B cell (primary cell): ENCODE results near the gene TEX19. TPM values are rescaled to one million over a fixed set of nuclear protein-coding genes. Genes with fewer than 3 reads are reported as not detected.

Experiments
- ATAC-seq: fragments of 200-7000 bp; cut with Tn5 transposase; one replicate; pipeline ENCODE4 v1.10.0; 2021; ENCODE audit warnings: low read depth, mild to moderate bottlenecking, moderate number of reproducible peaks, moderate library complexity
- CTCF ChIA-PET: fragments of 350-600 bp; sonication (Branson Sonifier 250); formaldehyde crosslinking; loops from one replicate; lab custom pipeline; 2021; ENCODE audit warnings: antibody characterized with exemption, inconsistent platforms; lab: Charles Lee
- POLR2A ChIA-PET: fragments of 350-600 bp; sonication (Branson Sonifier 250); formaldehyde crosslinking; loops from one replicate; lab custom pipeline; 2021; ENCODE audit warnings: antibody characterized with exemption; lab: Charles Lee
- DNase-seq: peaks from one replicate; pipeline ENCODE4 v3.0.0; 2013
- H2AFZ ChIP-seq: 2 replicates; pipeline ENCODE4 v1.6.1; 2012; ENCODE audit warnings: mild to moderate bottlenecking, low read depth, low read length; ENCODE audit not compliant: insufficient read depth, poor library complexity, severe bottlenecking
- H3K27ac ChIP-seq, 2 donors: 1 replicate in 1 of 2; 2 replicates in 1 of 2; pipeline ENCODE4 v1.5.1; 2012 to 2013; ENCODE audit warnings: low read length in 2 of 2, mild to moderate bottlenecking in 2 of 2, moderate library complexity in 1 of 2
- H3K27me3 ChIP-seq, 4 experiments: fragments of 200-600 bp in 1 of 4; sonication (generic) in 1 of 4; replicated peaks in 1 of 4; 1 replicate in 2 of 4; 2 replicates in 2 of 4; pipeline versions ENCODE4 v1.6.1 to v1.7.0; 2013 to 2016; ENCODE audit warnings: low read length in 3 of 4, mild to moderate bottlenecking in 2 of 4, mixed read lengths in 1 of 4, moderate library complexity in 1 of 4; ENCODE audit not compliant: insufficient read depth in 4 of 4, control insufficient read depth in 3 of 4; ENCODE audit errors: control extremely low read depth in 1 of 4
- H3K36me3 ChIP-seq, 2 experiments: replicated peaks in 1 of 2; 1 replicate in 1 of 2; 2 replicates in 1 of 2; pipeline versions ENCODE4 v1.6.1 to v1.7.1; 2013; ENCODE audit warnings: low read length in 1 of 2; ENCODE audit not compliant: insufficient read depth in 2 of 2, control insufficient read depth in 1 of 2; ENCODE audit errors: control extremely low read depth in 1 of 2, extremely low read depth in 1 of 2
- H3K4me1 ChIP-seq, 2 donors: fragments of 200-600 bp in 1 of 2; sonication (generic) in 1 of 2; 1 replicate in 1 of 2; 2 replicates in 1 of 2; pipeline versions ENCODE4 v1.5.1 to v1.6.1; 2013 to 2017; ENCODE audit warnings: low read length in 2 of 2; ENCODE audit not compliant: control insufficient read depth in 2 of 2, insufficient read depth in 2 of 2
- H3K4me2 ChIP-seq: replicated peaks from 2 replicates; pipeline ENCODE3; 2012; ENCODE audit warnings: mild to moderate bottlenecking, low read depth, low read length; ENCODE audit not compliant: poor library complexity, severe bottlenecking
- H3K4me3 ChIP-seq, 5 experiments: fragments of 200-600 bp in 1 of 5; sonication (generic) in 1 of 5; 1 replicate in 3 of 5; 2 replicates in 2 of 5; pipeline versions ENCODE4 v1.5.1 to v1.7.0; 2011 to 2016; ENCODE audit warnings: low read length in 4 of 5, mild to moderate bottlenecking in 4 of 5, low read depth in 2 of 5, control low read depth in 1 of 5, moderate library complexity in 1 of 5; ENCODE audit not compliant: insufficient read depth in 1 of 5; ENCODE audit errors: control extremely low read depth in 1 of 5, extremely low read depth in 1 of 5
- H3K79me2 ChIP-seq: fragments of 200-600 bp; sonication (generic); one replicate; pipeline ENCODE4 v1.6.0; 2016; ENCODE audit warnings: low read length; ENCODE audit not compliant: control insufficient read depth, insufficient read depth
- H3K9ac ChIP-seq: fragments of 200-600 bp; sonication (generic); 2 replicates; pipeline ENCODE4 v1.6.1; 2017; ENCODE audit warnings: mild to moderate bottlenecking, low read length, moderate library complexity
- H3K9me3 ChIP-seq, 3 donors: one replicate each; pipeline versions ENCODE4 v1.6.1 to v1.7.1; 2013; ENCODE audit warnings: low read length in 2 of 3; ENCODE audit not compliant: control insufficient read depth in 2 of 3, insufficient read depth in 1 of 3; ENCODE audit errors: control extremely low read depth in 1 of 3
- H4K20me1 ChIP-seq: 2 replicates; pipeline ENCODE4 v1.6.0; 2012; ENCODE audit warnings: mild to moderate bottlenecking, low read length; ENCODE audit not compliant: insufficient read depth, control insufficient read depth, poor library complexity, severe bottlenecking
- H3K27ac Mint-ChIP-seq: one replicate; pipeline ENCODE4 v1.8.0; 2021; ENCODE audit warnings: mixed read lengths
- H3K27me3 Mint-ChIP-seq: one replicate; pipeline ENCODE4 v1.8.0; 2021; ENCODE audit warnings: mixed read lengths
- H3K4me1 Mint-ChIP-seq: one replicate; pipeline ENCODE4 v1.8.0; 2021; ENCODE audit warnings: mixed read lengths
- H3K4me3 Mint-ChIP-seq: one replicate; pipeline ENCODE4 v1.8.0; 2021; ENCODE audit warnings: mixed read lengths
- H3K9me3 Mint-ChIP-seq: one replicate; pipeline ENCODE4 v1.8.0; 2022; ENCODE audit warnings: mixed read lengths; ENCODE audit not compliant: insufficient read depth
- EZH2 ChIP-seq: IDR thresholded peaks from 2 replicates; pipeline ENCODE4 v1.6.1; 2012; ENCODE audit warnings: borderline replicate concordance, low read depth, mild to moderate bottlenecking, moderate library complexity, low read length; ENCODE audit not compliant: insufficient read depth, poor library complexity, severe bottlenecking
- WGBS: methylation state at CpG from one replicate; pipeline ENCODE4 v1.1.5; 2013; ENCODE audit warnings: missing lambda C conversion rate; ENCODE audit not compliant: insufficient coverage; 5-methylcytosine and 5-hydroxymethylcytosine counted together
- intact Hi-C: fragments of 100-400 bp; cut with micrococcal nuclease; formaldehyde crosslinking; loops from one replicate; pipeline ENCODE4 v1.10.0; 2022
- polyA plus RNA-seq: library from polyadenylated mRNA; depleted of rRNA; stranded (reverse); fragments of >200 nt; gene quantifications from 2 replicates; pipeline ENCODE4 v1.2.3, GENCODE V29; 2012
- total RNA-seq, 2 donors: library from RNA; stranded (reverse); fragments of 120-200 nt in 1 of 2; gene quantifications; 1 replicate in 1 of 2; 2 replicates in 1 of 2; pipeline versions ENCODE4 v1.2.3 to v1.2.4, GENCODE V29; 2013 to 2022
- TF ChIP-seq, protein P1 (sequence below): fragments of 200-600 bp; IDR thresholded peaks from one replicate; pipeline ENCODE4 v1.8.0; 2022; ENCODE audit warnings: antibody characterized with exemption, mild to moderate bottlenecking

The TEX19 gene
- total and polyA plus RNA-seq, 2 donors (not counting 1 experiment from before 2014, with no cell fraction given): not detected

DNA sequence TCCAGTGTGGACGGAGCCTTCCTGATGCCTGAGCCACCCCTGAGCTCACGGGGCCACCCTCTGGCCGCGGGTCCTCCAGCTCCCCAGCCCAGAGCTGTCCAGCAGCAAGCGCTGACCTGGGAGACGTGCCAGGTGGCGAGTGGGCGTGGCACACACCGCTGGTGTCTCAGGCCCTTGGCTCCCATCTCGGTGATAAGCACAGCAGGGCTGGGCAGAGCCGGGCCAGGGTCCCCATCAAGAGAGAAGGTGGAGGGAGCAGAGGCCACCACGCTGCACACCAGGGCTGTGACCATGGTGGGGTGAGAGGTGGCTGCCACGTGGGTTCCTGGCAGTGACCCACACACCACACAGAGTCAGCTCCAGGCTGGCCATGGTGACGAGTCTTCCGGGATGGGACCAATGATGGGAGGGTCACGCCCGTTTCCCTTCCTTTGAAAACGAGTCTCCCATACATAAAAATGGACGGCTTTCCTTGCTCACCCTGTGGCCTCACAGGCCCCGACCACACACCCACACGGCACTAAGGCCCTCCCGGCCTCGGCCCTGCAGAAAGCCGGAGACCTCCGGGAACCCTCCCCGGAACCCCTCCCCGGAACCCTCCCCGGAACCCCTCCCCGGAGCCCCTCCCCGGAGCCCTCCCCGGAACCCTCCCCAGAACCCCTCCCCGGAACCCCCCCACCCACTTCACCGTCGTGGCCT, 29.3 kb downstream of the TEX19 start:
- peaks cover 0 to 34% (median 4%) of the 10 kb centered on the region in 4 experiments for H3K27me3 ChIP-seq
- intact Hi-C loops: no loop called here
- no peaks in the 10 kb centered on the region for H3K9me3 ChIP-seq
- H3K4me3 ChIP-seq: no peak overlapping the region
- H3K36me3 ChIP-seq: peaks cover 0 to 13% of the 10 kb centered on the region in 2 experiments
- no peaks in the 10 kb centered on the region for H4K20me1 ChIP-seq
- ChIA-PET CTCF (no interaction called here), POLR2A (no interaction called here)
- no peak overlapping the region for H3K9ac ChIP-seq
- no peak for ATAC-seq
- 90% methylated on average over 23 of the region's 34 CpGs for WGBS
- no peak overlapping the region for H3K27ac ChIP-seq
- Mint-ChIP-seq H3K9me3 (no peaks in the 10 kb centered on the region), H3K27ac (no peak overlapping the region), H3K27me3 (no peaks in the 10 kb centered on the region), H3K4me3 (no peak overlapping the region), H3K4me1 (peaks cover 2% of the 10 kb centered on the region)
- no peak for DNase-seq
- no peak for TF ChIP-seq EZH2
- TF ChIP-seq, protein P1, sequence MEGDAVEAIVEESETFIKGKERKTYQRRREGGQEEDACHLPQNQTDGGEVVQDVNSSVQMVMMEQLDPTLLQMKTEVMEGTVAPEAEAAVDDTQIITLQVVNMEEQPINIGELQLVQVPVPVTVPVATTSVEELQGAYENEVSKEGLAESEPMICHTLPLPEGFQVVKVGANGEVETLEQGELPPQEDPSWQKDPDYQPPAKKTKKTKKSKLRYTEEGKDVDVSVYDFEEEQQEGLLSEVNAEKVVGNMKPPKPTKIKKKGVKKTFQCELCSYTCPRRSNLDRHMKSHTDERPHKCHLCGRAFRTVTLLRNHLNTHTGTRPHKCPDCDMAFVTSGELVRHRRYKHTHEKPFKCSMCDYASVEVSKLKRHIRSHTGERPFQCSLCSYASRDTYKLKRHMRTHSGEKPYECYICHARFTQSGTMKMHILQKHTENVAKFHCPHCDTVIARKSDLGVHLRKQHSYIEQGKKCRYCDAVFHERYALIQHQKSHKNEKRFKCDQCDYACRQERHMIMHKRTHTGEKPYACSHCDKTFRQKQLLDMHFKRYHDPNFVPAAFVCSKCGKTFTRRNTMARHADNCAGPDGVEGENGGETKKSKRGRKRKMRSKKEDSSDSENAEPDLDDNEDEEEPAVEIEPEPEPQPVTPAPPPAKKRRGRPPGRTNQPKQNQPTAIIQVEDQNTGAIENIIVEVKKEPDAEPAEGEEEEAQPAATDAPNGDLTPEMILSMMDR: no peak
- H3K79me2 ChIP-seq: no peaks in the 10 kb centered on the region
- no peak overlapping the region for H3K4me2 ChIP-seq
- H2AFZ ChIP-seq: no peak overlapping the region
- H3K4me1 ChIP-seq: no peaks in the 10 kb centered on the region

DNA sequence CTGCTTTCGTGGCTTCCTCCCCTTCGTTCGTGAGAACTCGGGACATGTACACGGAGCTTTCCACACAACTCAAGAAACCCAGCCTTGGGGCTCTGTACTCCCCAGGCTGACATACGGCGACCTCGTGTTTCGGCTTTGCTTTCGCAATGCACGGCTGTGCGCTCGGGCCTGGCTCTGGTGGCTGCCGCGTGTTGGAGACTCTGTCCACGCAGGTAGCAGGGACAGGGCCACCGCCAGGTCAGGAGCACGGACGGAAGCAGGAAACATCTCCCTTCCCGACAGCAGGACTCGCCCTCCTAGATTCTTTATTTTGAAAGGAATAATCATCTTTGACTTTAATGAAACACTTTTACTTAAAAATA, 29.9 kb downstream of the TEX19 start:
- no peaks in the 10 kb centered on the region for H3K4me1 ChIP-seq
- intact Hi-C loops: no loop called here
- no peak overlapping the region for H3K27ac Mint-ChIP-seq
- ChIA-PET POLR2A (no interaction called here), CTCF (no interaction called here)
- H3K36me3 ChIP-seq: peaks cover 0 to 17% of the 10 kb centered on the region in 2 experiments
- no peak overlapping the region for H3K4me3 Mint-ChIP-seq
- no peak overlapping the region for H2AFZ ChIP-seq
- no peaks in the 10 kb centered on the region for H3K27me3 Mint-ChIP-seq
- no peak for TF ChIP-seq EZH2
- TF ChIP-seq, protein P1: no peak
- ATAC-seq (no peak), DNase-seq (no peak)
- H3K27me3 ChIP-seq: peaks cover 0 to 29% (median 3%) of the 10 kb centered on the region in 4 experiments
- no peak overlapping the region for H3K4me2 ChIP-seq
- H3K4me3 ChIP-seq: no peak overlapping the region
- H3K79me2 ChIP-seq: no peaks in the 10 kb centered on the region
- no peaks in the 10 kb centered on the region for H3K9me3 Mint-ChIP-seq
- H4K20me1 ChIP-seq: no peaks in the 10 kb centered on the region
- WGBS: 94% methylated on average over 15 of the region's 21 CpGs
- H3K9ac ChIP-seq: no peak overlapping the region
- H3K27ac ChIP-seq: no peak overlapping the region
- peaks cover 2% of the 10 kb centered on the region for H3K4me1 Mint-ChIP-seq
- no peaks in the 10 kb centered on the region for H3K9me3 ChIP-seq
